GM21825 (cell line): ENCODE data around the gene GMPPA.

ENCODE experiments used
- ATAC-seq: cut with Tn5 transposase; IDR thresholded peaks from one replicate; pipeline ENCODE4 v1.9.1; 2021; ENCODE audit warnings: mild to moderate bottlenecking, moderate library complexity; ENCODE audit not compliant: unreplicated experiment

Gene GMPPA

DNA sequence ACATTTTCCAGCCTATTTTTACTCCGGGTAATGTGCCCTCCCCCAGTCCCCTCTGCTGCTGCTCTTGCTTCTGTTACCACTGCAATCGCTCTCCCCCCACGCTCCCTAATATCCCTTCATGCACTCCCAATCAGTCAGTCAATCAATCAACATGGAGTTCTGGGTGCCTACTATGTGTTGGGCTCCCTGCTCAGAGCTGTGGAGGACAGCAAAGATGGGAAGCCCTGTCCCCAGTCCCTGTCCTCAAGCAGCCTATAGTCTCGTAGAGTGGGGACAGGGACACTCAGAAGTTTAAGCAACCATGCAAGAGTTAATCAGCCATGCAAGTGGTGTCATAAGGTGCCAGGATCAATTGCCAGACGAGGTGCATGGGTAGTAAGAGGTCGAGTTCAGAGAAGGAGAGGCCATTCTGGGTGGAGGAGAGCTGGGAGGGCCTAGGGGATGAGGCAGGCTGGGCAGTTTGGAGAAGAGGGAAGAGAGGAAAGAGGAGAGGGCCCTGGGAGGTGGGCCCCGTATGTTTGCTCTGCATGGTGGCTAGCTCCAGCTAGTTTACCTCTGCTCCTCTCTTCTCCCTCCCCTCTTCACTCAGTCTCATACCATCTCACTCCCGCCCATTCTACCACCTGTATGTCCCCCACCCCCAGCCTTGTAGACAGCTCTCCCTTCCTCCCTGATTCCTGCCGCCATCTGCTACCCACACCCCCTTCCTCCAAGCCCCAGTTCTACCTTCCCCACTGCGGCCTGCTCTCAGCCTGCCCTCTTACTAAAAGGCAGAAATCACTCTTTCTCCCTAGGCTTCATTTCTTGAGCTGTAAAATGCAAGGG lies 19.5 kb downstream of the GMPPA start:
- ATAC-seq = no peak

GRCh38 chr2:219519526-219519916 lies 20.8 kb downstream of the GMPPA start:
- ATAC-seq = no peak

DNA sequence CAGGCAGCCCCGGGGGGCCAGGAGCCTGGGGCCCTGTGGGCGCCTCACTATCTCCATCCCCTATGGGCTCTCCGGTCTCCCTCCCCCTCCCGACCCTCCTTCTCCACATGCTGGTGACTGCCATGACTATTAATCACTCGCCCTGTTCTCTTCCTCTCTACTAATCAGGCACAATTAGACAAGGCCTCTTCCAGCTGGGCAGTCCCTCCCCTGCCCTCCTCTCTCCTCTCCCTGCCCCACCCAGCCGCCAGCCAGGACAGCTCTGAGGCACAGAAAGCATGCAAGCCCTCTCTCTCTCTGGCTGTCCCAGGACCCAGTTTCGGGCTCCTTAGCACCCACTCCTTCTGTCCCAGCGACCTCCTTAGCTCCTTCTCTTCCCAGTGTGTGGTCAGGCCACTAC lies 21.4 kb downstream of the GMPPA start:
- no peak for ATAC-seq

GRCh38 chr2:219521066-219521880 lies 22.6 kb downstream of the GMPPA start:
- ATAC-seq = no peak

DNA sequence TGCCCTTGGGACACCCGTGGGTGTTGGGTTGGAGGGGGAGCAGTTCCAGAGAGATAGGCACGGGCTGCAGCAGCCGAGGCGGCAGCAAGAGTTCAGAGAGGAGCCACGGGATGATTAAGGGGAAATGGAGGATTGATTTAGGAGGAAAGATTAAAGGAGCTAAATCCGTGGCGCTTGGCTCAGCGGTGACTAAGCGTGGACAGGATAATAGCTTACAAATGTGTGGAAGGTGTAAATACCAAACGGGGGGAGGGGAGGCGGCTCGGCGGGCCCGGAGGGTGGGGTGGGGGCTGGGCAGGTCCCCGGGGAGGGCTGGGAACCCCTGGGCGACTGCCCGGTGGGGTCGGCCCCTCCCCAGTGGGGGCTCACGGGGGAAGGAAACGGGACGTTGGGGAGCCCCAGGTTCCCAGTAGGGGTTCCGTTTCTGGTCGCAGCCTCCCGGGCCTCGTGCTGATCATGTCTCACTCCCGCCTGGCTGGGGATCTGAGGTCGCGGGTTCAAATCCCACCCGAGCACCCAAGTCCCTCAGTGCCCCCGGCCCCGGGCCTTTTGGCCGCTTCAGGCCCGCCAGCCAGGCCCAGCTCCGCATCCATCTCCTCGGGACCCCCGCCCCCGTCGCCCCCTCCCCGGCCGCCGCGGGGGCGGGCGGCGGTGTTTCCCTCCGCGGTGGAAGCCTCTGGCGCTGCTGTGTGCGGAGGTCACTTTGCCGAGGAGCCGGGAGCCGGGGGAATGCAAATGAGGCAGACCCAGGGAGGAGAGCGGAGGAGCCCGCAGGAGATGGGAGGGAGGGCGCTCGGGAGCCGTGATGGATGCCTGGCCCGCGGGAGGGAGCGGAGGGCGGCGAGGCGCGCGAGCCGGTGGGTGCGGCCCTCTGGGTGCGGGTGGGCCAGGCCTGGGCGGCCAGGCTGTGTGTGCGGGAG lies 23.7 kb downstream of the GMPPA start:
- ATAC-seq = no peak

- ATAC-seq = no peak
Measured at GRCh38 chr2:219523031-219523671, 24.5 kb downstream of the GMPPA start.

DNA sequence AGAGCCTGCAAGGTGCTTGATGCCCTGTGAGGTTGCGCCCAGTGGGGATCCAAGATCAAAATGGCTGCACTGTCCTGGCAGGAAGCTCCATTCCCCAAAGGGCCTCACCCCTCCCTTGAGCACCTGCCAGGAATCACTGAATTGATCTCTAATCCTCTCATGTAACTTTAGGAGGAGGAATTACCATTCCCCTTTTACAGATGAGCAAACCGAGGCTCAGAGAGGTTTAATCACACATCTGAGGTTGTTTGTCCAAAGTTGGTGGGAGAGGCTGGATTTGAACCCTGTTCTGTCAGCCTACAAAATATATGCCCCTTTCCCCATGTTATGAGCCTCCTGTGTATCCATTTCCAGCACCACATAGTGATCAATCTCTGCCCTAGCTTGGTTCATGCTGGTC lies 26.1 kb downstream of the GMPPA start:
- no peak for ATAC-seq

- no peak for ATAC-seq
Measured at GRCh38 chr2:219525533-219526232, 27.0 kb downstream of the GMPPA start.

DNA sequence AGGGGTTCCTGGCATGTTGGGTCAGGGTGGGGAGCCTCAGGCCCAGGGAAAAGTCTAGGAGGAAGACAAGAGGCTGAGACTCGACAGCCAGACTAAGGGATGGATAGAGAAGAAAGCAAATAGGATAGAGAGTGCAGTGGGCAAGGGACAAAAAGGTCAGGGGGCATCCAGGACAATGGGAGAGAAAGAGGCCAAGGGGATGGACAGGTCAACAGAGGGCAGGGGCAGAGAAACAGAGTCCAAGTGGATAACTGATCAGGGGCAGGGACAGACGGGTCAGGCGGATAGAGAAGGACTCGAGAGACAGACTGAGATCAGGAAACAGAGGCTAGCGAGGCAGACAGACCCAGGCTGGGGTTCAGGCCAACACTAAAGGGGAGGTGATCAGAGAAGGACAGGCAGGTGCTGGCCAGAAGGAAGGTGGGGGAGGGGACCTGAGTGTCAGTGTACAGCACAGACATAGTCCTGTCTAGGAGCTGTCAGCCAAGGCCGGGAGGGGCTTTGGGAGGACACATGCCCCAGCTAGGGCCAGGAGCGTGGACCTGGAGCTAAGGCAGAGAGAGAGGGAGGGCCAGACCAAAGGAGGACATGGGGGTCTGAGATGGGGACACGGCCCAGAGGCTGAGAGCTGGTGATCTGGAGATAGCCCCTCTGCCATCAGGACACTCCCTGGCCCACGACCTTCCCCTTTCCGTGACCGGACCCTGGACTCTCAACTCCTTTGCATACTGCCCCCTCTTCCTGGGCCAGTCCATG lies 27.8 kb downstream of the GMPPA start:
- no peak for ATAC-seq

DNA sequence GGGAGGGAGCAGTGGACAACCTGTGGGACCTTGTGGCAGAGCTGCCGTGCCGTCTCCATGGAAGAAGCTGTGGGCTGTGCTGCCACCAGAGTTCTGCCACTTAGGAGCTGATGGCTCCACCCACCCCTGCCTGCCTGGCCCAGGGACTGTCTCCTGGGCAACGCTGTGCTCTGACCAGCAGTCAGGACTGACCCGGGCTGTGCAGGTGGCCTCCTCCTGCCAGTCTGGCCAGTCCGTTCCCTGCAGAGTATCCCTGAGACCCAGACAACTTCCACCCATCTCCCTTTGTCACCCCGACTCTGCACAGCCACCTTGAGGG lies 28.3 kb downstream of the GMPPA start:
- no peak for ATAC-seq

DNA sequence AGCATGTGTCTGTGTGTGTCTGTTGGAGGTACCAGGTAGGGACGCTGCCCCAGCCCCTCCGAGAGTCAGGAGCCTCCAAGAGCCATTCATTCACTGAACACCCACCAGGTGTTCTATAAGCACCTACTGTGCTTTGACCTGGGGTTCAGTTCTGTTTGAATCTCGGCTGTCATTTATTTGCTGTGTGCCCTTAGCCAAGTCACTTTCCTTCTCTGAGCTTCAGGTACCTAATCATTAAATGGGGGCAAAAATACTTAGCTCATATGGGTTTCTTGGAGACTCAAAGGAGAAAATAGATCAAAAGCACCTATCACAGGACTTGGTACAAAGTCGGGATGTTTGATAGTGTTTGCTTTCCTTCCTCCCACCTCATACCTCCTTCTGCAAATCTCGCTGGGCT lies 28.8 kb downstream of the GMPPA start:
- ATAC-seq = no peak

DNA sequence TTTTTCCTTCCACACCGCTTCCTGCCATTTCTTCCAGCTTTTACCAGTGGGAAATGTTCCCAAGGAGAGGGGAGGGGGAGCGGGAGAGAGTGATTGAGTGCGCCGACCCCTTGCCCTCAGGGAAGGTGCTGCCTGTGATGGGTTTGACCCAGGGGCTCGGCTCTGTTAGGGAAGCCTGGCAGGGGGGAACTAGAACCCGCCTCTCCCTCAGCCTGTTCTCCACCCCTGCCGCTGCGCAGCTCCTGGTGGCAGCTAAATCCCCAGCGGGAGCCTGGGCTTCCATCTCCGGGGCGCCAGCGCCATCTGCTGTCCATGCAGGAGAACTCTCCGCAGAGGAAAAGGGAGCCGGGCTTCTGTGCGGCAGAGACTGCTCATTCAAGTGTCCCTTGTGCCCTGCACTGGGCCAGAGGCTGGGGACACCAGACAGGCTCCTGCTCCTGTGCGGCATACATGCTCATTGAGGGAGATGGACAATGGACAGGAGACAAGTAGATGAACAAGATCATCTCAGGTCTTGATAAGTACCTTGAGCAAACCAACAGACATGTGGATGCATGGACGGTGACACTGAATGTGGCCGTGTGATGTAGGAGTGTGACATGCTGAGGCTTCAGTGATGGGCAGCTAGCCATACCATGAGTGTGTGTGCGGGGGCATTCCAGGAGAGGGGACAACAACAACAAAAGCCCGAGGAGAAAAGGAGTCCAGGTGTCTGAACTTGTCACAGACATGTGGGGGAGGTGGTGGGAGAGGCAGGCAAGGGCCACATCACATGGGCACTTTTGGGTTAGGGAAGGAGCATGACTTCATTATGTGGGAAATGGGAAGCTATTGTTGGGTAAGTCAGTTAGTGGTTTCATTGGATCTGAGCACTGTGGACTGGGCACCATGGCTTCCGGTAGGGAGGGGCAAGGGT lies 31.6 kb downstream of the GMPPA start:
- peak; percentile 90 for ATAC-seq

GRCh38 chr2:219531639-219532377 lies 33.1 kb downstream of the GMPPA start:
- ATAC-seq = no peak

- ATAC-seq = no peak
Measured at GRCh38 chr2:219532378-219532649, 33.6 kb downstream of the GMPPA start.

DNA sequence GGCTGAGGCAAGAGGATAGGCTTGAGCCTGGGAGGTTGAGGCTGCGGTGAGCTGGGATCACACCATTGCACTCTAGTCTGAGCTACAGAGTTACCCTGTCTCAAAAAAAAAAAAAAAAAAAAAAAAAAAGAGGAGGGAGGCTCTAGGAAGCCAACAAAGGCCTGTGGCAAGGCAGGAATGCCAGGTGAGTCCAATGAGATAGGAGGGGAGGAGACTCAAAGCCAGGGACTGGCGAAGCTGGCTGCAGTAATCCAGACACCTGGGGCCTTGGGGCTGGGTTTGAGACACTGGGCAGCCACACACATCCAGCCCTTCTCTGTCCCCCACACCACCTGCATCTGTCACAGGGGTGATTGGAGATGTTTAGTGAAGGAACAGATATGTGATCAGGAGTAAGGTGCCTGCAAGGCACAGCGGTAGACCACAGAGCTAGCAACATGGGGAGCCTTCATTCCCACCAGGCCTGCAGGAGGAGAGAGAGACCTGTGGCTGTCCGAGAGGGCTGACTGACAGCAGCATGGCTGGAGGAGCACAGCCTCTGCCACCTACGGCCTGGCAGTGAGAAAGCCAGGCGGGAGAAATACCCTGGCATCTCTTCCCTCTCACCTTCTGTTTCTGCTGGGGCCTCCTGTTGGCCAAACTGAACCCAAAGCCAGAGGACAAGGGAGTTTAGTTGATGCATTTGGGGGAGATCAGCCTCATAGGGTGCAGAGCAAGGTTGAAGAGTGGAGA lies 35.4 kb downstream of the GMPPA start:
- ATAC-seq = no peak

GRCh38 chr2:219536425-219536824 lies 37.7 kb downstream of the GMPPA start:
- ATAC-seq = no peak

- ATAC-seq = no peak
Measured at GRCh38 chr2:219536967-219537366, 38.3 kb downstream of the GMPPA start.
